HPDE6-E6E7 (cell line): Measurements from ENCODE around the gene SAMD4B.

Experiments used
- DNase-seq: peaks from one replicate; pipeline ENCODE4 v3.0.0; 2011; ENCODE audit warnings: missing footprints; ENCODE audit errors: extremely low spot score

SAMD4B gene

DNA sequence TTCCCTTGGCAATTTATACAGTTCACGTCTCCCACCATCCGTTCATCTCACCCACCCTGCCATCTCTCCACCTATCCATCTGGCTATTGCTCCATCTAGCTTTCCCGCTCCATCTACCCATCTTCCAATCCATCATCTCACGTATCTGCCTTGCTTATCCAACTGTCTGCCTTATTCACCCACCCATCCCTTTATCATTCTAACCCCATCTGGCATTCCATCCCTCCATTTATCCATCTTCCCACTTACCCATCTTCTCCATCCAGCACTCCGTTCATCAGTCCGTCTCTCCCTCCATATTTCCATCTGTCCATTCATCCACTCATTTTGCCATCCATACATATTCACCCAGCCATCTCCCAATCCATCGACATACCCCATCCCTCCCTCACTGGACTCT, 83.5 kb downstream of the SAMD4B start:
- DNase-seq = no peak

DNA sequence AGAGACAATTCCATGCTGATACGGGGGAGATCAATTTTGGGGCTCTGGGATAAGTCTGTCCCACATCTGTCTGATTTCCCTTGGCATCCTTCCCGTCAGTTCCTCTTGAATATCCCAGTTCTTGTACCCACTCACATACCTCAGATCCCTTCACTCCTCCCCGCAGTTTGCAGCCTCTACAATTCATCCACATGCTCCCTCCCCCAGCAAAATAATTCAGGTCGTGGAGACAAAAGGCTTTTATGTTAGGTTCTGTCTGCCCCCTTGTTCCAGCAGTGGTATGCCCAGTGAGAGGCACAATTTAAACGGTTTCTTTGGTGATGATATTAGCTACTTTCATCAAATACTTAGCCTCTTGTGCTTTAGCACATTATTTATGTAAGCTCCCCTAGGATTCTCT, 83.9 kb downstream of the SAMD4B start:
- DNase-seq = no peak

DNA sequence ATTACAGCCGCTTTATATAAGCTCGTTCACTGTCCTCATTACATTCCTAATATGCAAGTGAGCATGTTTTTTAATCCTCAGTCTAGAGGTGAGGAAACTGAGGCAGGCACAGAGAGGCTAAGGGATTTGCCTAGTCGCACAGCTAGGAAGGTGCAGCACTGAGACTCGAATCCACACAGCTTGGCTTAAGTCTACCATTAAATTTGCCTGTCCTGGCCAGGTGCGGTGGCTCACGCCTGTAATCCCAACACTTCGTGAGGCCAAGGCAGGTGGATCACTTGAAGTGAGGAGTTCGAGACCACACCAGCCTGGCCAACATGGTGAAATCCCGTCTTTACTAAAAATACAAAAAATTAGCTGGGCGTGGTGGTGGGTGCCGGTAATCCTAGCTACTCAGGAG, 85.5 kb downstream of the SAMD4B start:
- no peak for DNase-seq

DNA sequence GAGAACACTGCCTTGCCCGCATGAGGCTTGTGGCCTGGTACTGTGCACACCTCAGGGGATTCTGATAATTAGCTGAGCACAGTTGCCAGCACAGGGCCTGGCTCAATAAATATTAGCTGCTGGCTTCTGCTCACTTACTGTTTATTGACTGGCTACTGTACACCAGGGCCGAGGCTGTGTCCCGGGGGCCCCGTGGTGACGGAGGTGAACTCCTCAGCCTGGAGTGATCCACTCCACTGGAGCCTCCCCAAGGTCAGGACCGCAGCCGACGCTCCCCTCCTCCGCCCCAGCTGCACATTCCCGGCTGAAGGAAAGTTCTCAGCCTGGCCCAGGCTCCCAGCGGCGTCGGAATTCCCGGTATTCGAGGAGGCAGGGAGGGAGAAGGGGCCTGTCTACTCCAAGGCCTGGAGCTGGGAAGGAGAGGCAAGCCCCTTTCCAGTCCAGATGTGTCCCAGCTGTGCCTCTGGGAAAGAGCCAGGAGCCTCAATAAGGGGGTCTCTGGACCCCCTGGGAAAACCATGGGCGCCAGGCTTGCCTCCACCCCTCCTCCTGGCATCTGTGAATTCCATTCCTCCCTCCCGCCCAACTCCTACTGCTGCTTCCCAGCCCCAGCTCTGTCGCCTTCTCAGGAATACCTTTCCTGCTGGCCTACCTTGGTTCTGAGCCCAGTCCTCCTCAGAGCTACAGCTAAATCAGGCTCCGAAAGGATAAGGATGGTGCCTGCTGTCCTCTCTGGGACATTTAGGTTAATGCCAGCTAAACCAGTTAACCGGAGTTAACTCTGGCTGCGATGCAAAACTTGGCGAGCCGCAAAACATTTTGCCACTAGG, 86.3 kb downstream of the SAMD4B start:
- DNase-seq = no peak

DNA sequence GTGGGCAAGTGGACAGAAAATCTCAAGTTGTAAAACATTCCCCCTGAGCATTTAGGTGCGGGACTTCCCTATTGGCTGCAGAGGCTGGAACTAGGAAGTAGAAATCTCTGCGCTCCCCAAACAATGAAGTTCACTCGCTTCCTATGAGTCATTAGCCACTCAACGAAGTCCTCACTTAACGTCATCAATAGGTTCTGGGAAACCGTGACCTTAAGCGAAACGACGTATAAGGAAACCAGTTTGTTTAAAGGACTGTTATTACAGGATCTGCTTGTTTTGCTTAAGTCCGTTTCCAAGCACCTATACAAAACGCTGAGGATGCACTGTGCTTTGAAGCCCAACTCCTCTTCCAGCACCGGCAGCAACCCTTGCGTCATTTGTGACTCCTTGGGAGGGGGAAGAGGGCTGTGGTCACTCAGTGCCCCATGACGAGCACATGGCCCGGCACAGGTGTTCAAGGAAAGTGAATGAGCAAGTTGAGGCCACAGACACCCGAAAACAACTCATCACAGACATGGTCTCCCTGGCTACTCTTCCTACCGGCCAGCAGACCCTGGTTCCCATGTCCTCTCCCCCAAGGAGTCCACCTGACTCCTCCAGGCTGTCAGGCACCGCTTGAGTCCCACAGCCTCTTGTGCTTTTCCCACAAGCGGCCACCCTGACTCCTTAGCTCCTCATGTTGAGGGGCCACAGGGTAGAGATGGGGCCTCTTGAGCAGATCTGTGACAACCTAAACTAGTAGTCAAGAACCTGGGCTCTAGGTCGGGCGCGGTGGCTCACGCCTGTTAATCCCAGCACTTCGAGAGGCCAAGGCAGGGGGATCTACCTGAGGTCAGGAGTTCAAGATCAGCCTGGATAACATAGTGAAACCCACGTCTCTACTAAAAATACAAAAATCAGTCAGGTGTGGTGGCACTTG, 88.7 kb downstream of the SAMD4B start:
- peak; percentile 92 for DNase-seq

DNA sequence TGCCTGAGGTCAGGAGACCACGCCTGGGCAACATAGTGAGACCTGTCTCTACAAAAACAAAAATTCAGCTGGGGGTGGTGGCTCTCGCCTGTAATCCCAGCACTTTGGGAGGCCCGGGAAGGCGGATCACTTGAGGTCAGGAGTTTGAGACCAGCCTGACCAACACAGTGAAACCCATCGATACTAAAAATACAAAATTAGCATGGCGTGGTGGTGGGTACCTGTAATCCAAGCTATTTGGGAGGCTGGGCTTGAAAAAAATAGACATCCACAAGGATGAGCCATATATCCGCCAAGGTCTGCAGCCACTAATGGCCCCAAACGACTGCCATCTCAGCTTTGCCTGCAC, 90.4 kb downstream of the SAMD4B start:
- DNase-seq = no peak

DNA sequence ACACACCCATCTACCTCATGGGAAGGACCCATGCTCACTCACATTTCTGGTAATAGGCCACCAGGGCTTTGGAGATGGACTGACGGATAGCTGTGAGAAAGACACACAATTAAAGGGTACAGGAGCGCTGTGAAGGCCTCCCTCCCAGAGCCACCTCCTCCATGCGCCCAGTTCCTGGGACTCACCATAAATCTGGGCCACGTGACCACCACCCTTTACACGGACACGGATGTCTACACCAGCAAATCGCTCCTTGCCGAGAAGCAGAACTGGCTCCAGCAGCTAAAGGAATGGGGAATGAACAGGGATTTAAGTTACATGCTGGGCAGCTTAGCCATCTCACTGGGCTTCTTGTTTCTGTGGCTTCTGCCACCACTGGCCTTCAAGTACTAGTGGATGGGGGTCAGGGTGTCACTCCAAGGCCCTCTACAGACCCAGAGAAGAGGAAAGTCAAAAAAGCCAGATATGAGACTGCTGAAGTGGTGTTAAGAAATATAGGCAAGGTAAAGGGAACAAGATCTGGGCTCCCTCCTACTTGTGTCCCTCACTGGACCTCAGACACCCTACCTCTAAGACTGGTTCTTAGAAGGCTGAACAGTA, 91.4 kb downstream of the SAMD4B start:
- no peak for DNase-seq

DNA sequence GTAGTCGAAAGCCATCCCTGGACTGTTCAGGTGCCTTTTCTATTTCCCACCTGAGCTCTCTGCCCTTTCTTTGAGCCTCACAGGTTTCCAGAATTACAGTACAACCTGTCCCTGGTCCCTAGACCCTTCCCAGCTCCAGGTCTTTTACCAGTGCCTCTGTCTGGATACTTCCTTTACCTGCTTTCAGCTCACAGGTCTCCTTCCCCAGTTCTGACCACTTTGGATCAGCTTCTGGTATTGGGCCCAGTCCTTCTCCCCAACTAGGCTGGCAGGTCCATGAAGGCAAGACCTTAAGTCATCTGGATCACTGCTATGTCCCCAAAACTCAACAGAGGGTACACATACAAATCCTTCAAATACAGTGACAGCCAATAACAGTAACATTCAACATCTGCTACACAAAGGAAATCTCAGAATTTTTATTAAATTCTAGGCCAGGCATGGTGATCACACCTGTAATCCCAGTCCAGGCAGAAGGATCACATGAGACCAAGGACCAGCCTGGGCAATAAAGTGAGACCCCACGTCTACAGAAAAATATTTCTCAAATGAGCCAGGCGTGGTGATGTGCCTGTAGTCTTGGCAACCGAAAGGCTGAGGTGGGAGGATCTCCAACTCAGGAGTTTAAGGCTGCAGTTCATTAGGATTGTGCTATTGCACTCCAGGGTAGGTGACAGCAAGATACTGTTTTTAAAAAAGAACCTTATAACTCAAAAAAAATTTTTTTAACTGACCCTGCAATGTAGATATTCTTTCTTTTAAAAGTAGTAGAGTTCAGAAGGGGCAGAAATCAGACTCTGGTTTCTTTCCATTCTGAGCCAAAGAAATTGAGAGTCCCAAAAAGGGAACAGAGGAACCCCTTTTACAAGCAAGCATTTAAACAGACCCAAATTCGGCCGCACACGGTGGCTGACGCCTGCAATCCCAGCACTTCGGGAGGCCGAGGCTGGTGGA, 92.2 kb downstream of the SAMD4B start:
- DNase-seq = no peak
